H9 (cell line): Measurements from ENCODE around the gene CHRNG. TPM values are rescaled to one million over a fixed set of nuclear protein-coding genes. Genes with fewer than 3 reads are reported as not detected.

Experiments used
- DNase-seq: peaks from one replicate; pipeline ENCODE4 v3.0.0-alpha.2; 2017
- H2AFZ ChIP-seq: one replicate; pipeline ENCODE4 v1.6.1; 2013; ENCODE audit warnings: mild to moderate bottlenecking, low read length, control low read depth, moderate library complexity
- H2AK5ac ChIP-seq: 2 replicates; pipeline ENCODE4 v1.6.1; 2013; ENCODE audit warnings: low read length, control low read depth, mixed read lengths; ENCODE audit not compliant: insufficient read length
- H2BK120ac ChIP-seq: one replicate; pipeline ENCODE4 v1.6.1; 2013; ENCODE audit warnings: low read depth, mild to moderate bottlenecking, low read length, control low read depth, inconsistent platforms; ENCODE audit not compliant: poor library complexity, severe bottlenecking
- H2BK12ac ChIP-seq: 2 replicates; pipeline ENCODE4 v1.6.1; 2013; ENCODE audit warnings: low read length, control low read depth, mixed read lengths, low read depth; ENCODE audit not compliant: insufficient read length
- H2BK15ac ChIP-seq: 2 replicates; pipeline ENCODE4 v1.6.1; 2013; ENCODE audit warnings: low read depth, low read length, control low read depth
- H2BK20ac ChIP-seq: one replicate; pipeline ENCODE4 v1.6.1; 2013; ENCODE audit warnings: low read depth, mild to moderate bottlenecking, low read length, control low read depth, inconsistent platforms; ENCODE audit not compliant: poor library complexity, severe bottlenecking
- H2BK5ac ChIP-seq: 2 replicates; pipeline ENCODE4 v1.6.1; 2013; ENCODE audit warnings: low read length, control low read depth, mixed read lengths; ENCODE audit not compliant: insufficient read length
- H3K14ac ChIP-seq: 2 replicates; pipeline ENCODE4 v1.6.1; 2013; ENCODE audit warnings: low read length, control low read depth; ENCODE audit not compliant: insufficient read depth
- H3K18ac ChIP-seq: 2 replicates; pipeline ENCODE4 v1.6.1; 2013; ENCODE audit warnings: low read depth, mild to moderate bottlenecking, mixed read lengths, low read length, control low read depth; ENCODE audit not compliant: insufficient read length
- H3K23ac ChIP-seq: 2 replicates; pipeline ENCODE4 v1.6.1; 2013; ENCODE audit warnings: low read length, control low read depth, mixed read lengths, low read depth; ENCODE audit not compliant: insufficient read length
- H3K23me2 ChIP-seq: 2 replicates; pipeline ENCODE4 v1.6.1; 2013; ENCODE audit warnings: low read depth, mild to moderate bottlenecking, mixed read lengths, low read length, control low read depth; ENCODE audit not compliant: insufficient read length, poor library complexity, severe bottlenecking
- H3K27ac ChIP-seq: 2 replicates; pipeline ENCODE4 v1.5.1; 2013; ENCODE audit warnings: low read length, control low read depth, mixed read lengths, low read depth; ENCODE audit not compliant: insufficient read length
- H3K27me3 ChIP-seq: 2 replicates; pipeline ENCODE4 v1.6.1; 2013; ENCODE audit warnings: low read length, control low read depth, inconsistent platforms; ENCODE audit not compliant: insufficient read depth
- H3K4ac ChIP-seq: 2 replicates; pipeline ENCODE4 v1.6.1; 2013; ENCODE audit warnings: low read depth, mild to moderate bottlenecking, control low read depth, inconsistent platforms, low read length, moderate library complexity
- H3K4me1 ChIP-seq: 2 replicates; pipeline ENCODE4 v1.6.1; 2013; ENCODE audit warnings: low read length, control low read depth, inconsistent platforms; ENCODE audit not compliant: insufficient read depth
- H3K4me2 ChIP-seq: 2 replicates; pipeline ENCODE4 v1.6.1; 2013; ENCODE audit warnings: low read length, control low read depth, mixed read lengths; ENCODE audit not compliant: insufficient read length, insufficient read depth
- H3K56ac ChIP-seq: 2 replicates; pipeline ENCODE4 v1.6.1; 2013; ENCODE audit warnings: low read depth, mild to moderate bottlenecking, mixed read lengths, low read length, control low read depth; ENCODE audit not compliant: insufficient read length
- H3K79me1 ChIP-seq: 2 replicates; pipeline ENCODE4 v1.6.1; 2013; ENCODE audit warnings: low read depth, mild to moderate bottlenecking, moderate library complexity, low read length, control low read depth, inconsistent platforms; ENCODE audit not compliant: insufficient read depth, poor library complexity, severe bottlenecking
- H3K79me2 ChIP-seq: 2 replicates; pipeline ENCODE4 v1.6.1; 2013; ENCODE audit warnings: low read length, control low read depth, inconsistent platforms; ENCODE audit not compliant: insufficient read depth
- H3K9ac ChIP-seq: 2 replicates; pipeline ENCODE4 v1.6.1; 2013; ENCODE audit warnings: low read length, control low read depth, mixed read lengths; ENCODE audit not compliant: insufficient read length; ENCODE audit errors: extremely low read depth
- H3K9me3 ChIP-seq: one replicate; pipeline ENCODE4 v1.6.1; 2013; ENCODE audit warnings: low read depth, low read length, inconsistent platforms; ENCODE audit not compliant: control insufficient read depth
- H3T11ph ChIP-seq: one replicate; pipeline ENCODE4 v1.6.1; 2013; ENCODE audit warnings: mild to moderate bottlenecking, low read length, control low read depth, inconsistent platforms
- H4K20me1 ChIP-seq: one replicate; pipeline ENCODE4 v1.6.1; 2013; ENCODE audit not compliant: control insufficient read depth, insufficient read length, insufficient read depth
- H4K5ac ChIP-seq: 2 replicates; pipeline ENCODE4 v1.6.1; 2013; ENCODE audit warnings: low read depth, mild to moderate bottlenecking, mixed read lengths, low read length, control low read depth; ENCODE audit not compliant: insufficient read length
- H4K8ac ChIP-seq: replicated peaks from 2 replicates; pipeline ENCODE4 v1.6.1; 2013; ENCODE audit warnings: low read length, control low read depth, mixed read lengths, low read depth; ENCODE audit not compliant: insufficient read length
- H4K91ac ChIP-seq: 2 replicates; pipeline ENCODE4 v1.6.1; 2013; ENCODE audit warnings: low read depth, mild to moderate bottlenecking, moderate library complexity, mixed read lengths, low read length, control low read depth; ENCODE audit not compliant: insufficient read length
- H3K27ac Mint-ChIP-seq, 3 experiments: 2 replicates in 2 of 3; 3 replicates in 1 of 3; pipeline ENCODE4 v1.8.0; 2020 to 2021; ENCODE audit warnings: mixed read lengths in 3 of 3, mild to moderate bottlenecking in 1 of 3, moderate library complexity in 1 of 3
- H3K27me3 Mint-ChIP-seq: 2 replicates; pipeline ENCODE4 v1.8.0; 2021; ENCODE audit warnings: low read depth, mild to moderate bottlenecking, moderate library complexity, mixed read lengths
- H3K36me3 Mint-ChIP-seq, 3 experiments: 2 replicates in 2 of 3; 3 replicates in 1 of 3; pipeline ENCODE4 v1.8.0; 2020 to 2021; ENCODE audit warnings: low read depth in 3 of 3, mixed read lengths in 3 of 3; ENCODE audit not compliant: insufficient read depth in 1 of 3
- H3K4me1 Mint-ChIP-seq, 2 experiments: 2 replicates each; pipeline ENCODE4 v1.8.0; 2020; ENCODE audit warnings: mixed read lengths in 2 of 2
- H3K4me3 Mint-ChIP-seq, 2 experiments: 2 replicates in 1 of 2; 3 replicates in 1 of 2; pipeline ENCODE4 v1.8.0; 2020 to 2021; ENCODE audit warnings: mild to moderate bottlenecking in 2 of 2, mixed read lengths in 2 of 2, moderate library complexity in 1 of 2
- H3K9me3 Mint-ChIP-seq, 2 experiments: 2 replicates in 1 of 2; 3 replicates in 1 of 2; pipeline ENCODE4 v1.8.0; 2020; ENCODE audit warnings: mild to moderate bottlenecking in 2 of 2, mixed read lengths in 2 of 2, moderate library complexity in 1 of 2
- CTCF ChIP-seq: fragments of 200-600 bp; sonication (generic); conservative IDR thresholded peaks from 3 replicates; pipeline ENCODE4 v1.8.0; 2021; ENCODE audit warnings: antibody characterized with exemption, mild to moderate bottlenecking
- WGBS: extraction: QIAGEN DNeasy Blood & Tissue Kit; methylation state at CpG from one replicate; pipeline ENCODE4 v1.1.7; 2013; ENCODE audit warnings: missing lambda C conversion rate, low lambda C conversion rate, mixed read lengths; ENCODE audit not compliant: insufficient read length; ENCODE audit errors: extremely low coverage; 5-methylcytosine and 5-hydroxymethylcytosine counted together
- total RNA-seq: library from RNA; stranded (reverse); gene quantifications from 2 replicates; pipeline ENCODE4 v1.2.1, GENCODE V29; 2021

The CHRNG gene
- total RNA-seq, 1 experiment from 2014 or later, result not detected

GRCh38 chr2:232556426-232556825 is 16.9 kb downstream of the CHRNG start:
- no peak overlapping the region for H3T11ph ChIP-seq
- no peaks in the 10 kb centered on the region for H4K20me1 ChIP-seq
- Mint-ChIP-seq H3K4me3 (no peak overlapping the region), H3K4me1 (peaks cover 5% of the 10 kb centered on the region in 2 experiments), H3K27ac (no peak overlapping the region), H3K27me3 (no peaks in the 10 kb centered on the region), H3K9me3 (no peaks in the 10 kb centered on the region), H3K36me3 (peaks cover 21 to 53% (median 47%) of the 10 kb centered on the region in 3 experiments; a peak in 6 of 7 replicates)
- no peak for DNase-seq
- H2AK5ac ChIP-seq, result no peak overlapping the region
- no peaks in the 10 kb centered on the region for H3K27me3 ChIP-seq
- no peak overlapping the region for H3K4me2 ChIP-seq
- no peak overlapping the region for H3K4ac ChIP-seq
- H3K4me1 ChIP-seq, result no peaks in the 10 kb centered on the region; the same call in 1 of the 2 replicates
- no peak overlapping the region for H2BK12ac ChIP-seq
- H2BK5ac ChIP-seq, result no peak overlapping the region
- H3K14ac ChIP-seq, result no peak overlapping the region
- H2BK120ac ChIP-seq, result no peak overlapping the region
- H3K79me2 ChIP-seq, result peaks cover 9% of the 10 kb centered on the region; the same call in 1 of the 2 replicates
- H2BK20ac ChIP-seq, result no peak overlapping the region
- H3K79me1 ChIP-seq, result peaks cover 6% of the 10 kb centered on the region
- H3K56ac ChIP-seq, result no peak overlapping the region
- H4K5ac ChIP-seq, result no peak overlapping the region
- H4K91ac ChIP-seq, result no peak overlapping the region
- TF ChIP-seq CTCF, result no peak
- peaks cover under 1% of the 10 kb centered on the region for H3K23me2 ChIP-seq
- no CpG with 5 or more reads among the region's 3 CpGs for WGBS
- H2BK15ac ChIP-seq, result no peak overlapping the region
- H3K9ac ChIP-seq, result no peak overlapping the region
- no peak overlapping the region for H4K8ac ChIP-seq
- H2AFZ ChIP-seq, result no peak overlapping the region
- H3K27ac ChIP-seq, result no peak overlapping the region
- H3K9me3 ChIP-seq, result no peaks in the 10 kb centered on the region
- no peak overlapping the region for H3K23ac ChIP-seq
- no peak overlapping the region for H3K18ac ChIP-seq
